Measurements from ENCODE around the gene EEF1AKMT4. TPM values are rescaled to one million over a fixed set of nuclear protein-coding genes. Genes with fewer than 3 reads are reported as not detected.

Gene EEF1AKMT4
- total and polyA plus RNA-seq, 4 donors: 2.1 to 13.9 (median 10.8) TPM

- TF ChIP-seq REST (IDR thresholded peaks at IDR 0.05) (peak; percentile 46), MAX (IDR thresholded peaks at IDR 0.05) (no peak), JUND (IDR thresholded peaks at IDR 0.05) (no peak), FOXA1 (IDR thresholded peaks at IDR 0.05) (no peak), HNF4G (IDR thresholded peaks at IDR 0.05) (no peak), YY1 (IDR thresholded peaks at IDR 0.05) (no peak), EGR1 (IDR thresholded peaks at IDR 0.05; ENCODE audit: low read depth in 2 of 2) (no peak), ATF3 (IDR thresholded peaks at IDR 0.05) (no peak)
Measured at GRCh38 chr3:184250167-184250828, 826 bp downstream of the EEF1AKMT4 start (continued).

- Histone ChIP-seq H3K4me3 (ENCODE audit: low read depth in 1 of 3, low read length in 3 of 3) (no peak overlapping the region), H3K9ac (ENCODE audit: low read depth in 1 of 2, low read length in 2 of 2) (no peak overlapping the region), H3K9me3 (ENCODE audit: control insufficient read depth in 4 of 4, low read length in 3 of 4) (no peaks in the 10 kb centered on the region), H3K36me3 (ENCODE audit: control insufficient read depth in 4 of 4, insufficient read depth in 3 of 4, low read depth in 1 of 4, low read length in 3 of 4) (peaks cover 0 to 5% (median 0%) of the 10 kb centered on the region in 4 donors), H3K27me3 (ENCODE audit: control insufficient read depth in 4 of 4, insufficient read depth in 4 of 4, low read length in 3 of 4) (no peaks in the 10 kb centered on the region), H3K4me1 (ENCODE audit: control insufficient read depth in 4 of 4, insufficient read depth in 4 of 4, low read length in 3 of 4) (peaks cover 3 to 9% (median 6%) of the 10 kb centered on the region in 4 donors), H3K27ac (ENCODE audit: low read depth in 1 of 2, low read length in 2 of 2) (no peak overlapping the region)
- DNase-seq (ENCODE audit: low spot score): no peak
- 93% methylated on average over 3 of the region's 3 CpGs for WGBS
- TF ChIP-seq FOXA1 (IDR thresholded peaks at IDR 0.05): no peak
- TF ChIP-seq RXRA (IDR thresholded peaks at IDR 0.05): no peak
- TF ChIP-seq CTCF (IDR thresholded peaks at IDR 0.05; ENCODE audit: low read depth, low read length, missing input control): no peak
- no peak for TF ChIP-seq ZBTB33 (IDR thresholded peaks at IDR 0.05)
- no peak for TF ChIP-seq YY1 (IDR thresholded peaks at IDR 0.05)
- no peak for TF ChIP-seq EGR1 (IDR thresholded peaks at IDR 0.05; ENCODE audit: low read depth in 2 of 2)
- TF ChIP-seq FOXA2 (IDR thresholded peaks at IDR 0.05): no peak
- TF ChIP-seq HNF4G (IDR thresholded peaks at IDR 0.05): no peak
- no peak for TF ChIP-seq REST (IDR thresholded peaks at IDR 0.05)
- TF ChIP-seq ATF3 (IDR thresholded peaks at IDR 0.05): no peak
- TF ChIP-seq TAF1 (conservative IDR thresholded peaks at IDR 0.05): no peak
Measured at GRCh38 chr3:184255291-184256039, 6.0 kb downstream of the EEF1AKMT4 start.
